CD1c-positive myeloid dendritic cell (primary cell): ENCODE measurements around the gene BCAS3.
A peak's percentile ranks its signal among the peaks of the same experiment; 100 is the strongest.
"Not testable (repeated sequence)": the region's sequence is repeated elsewhere in the genome, so short reads cannot be mapped to it uniquely, and the experiment has no call there.

Experiments
- DNase-seq: peaks from one replicate; pipeline ENCODE4 v3.0.0-alpha.2; 2016; ENCODE audit errors: extremely low spot score

BCAS3 gene

GRCh38 chr17:61002316-61002736 lies 324.7 kb downstream of the BCAS3 start:
- peak; percentile 34 for DNase-seq

GRCh38 chr17:61005358-61005757 lies 327.7 kb downstream of the BCAS3 start:
- DNase-seq, result no peak

GRCh38 chr17:61005958-61006357 lies 328.3 kb downstream of the BCAS3 start:
- not testable (repeated sequence) for DNase-seq

- DNase-seq, result no peak
Observed at GRCh38 chr17:61007980-61008379, 330.3 kb downstream of the BCAS3 start.

- DNase-seq, result no peak
Observed at GRCh38 chr17:61009663-61010062, 332.0 kb downstream of the BCAS3 start.

- DNase-seq, result no peak
Observed at GRCh38 chr17:61010661-61011170, 333.1 kb downstream of the BCAS3 start.

- DNase-seq, result no peak
Observed at GRCh38 chr17:61011251-61011650, 333.6 kb downstream of the BCAS3 start.

- DNase-seq, result no peak
Observed at GRCh38 chr17:61015966-61016365, 338.3 kb downstream of the BCAS3 start.

- no peak for DNase-seq
Observed at GRCh38 chr17:61017317-61018006, 339.8 kb downstream of the BCAS3 start.

GRCh38 chr17:61018938-61019337 lies 341.3 kb downstream of the BCAS3 start:
- no peak for DNase-seq

- DNase-seq, result no peak
Observed at GRCh38 chr17:61023996-61024395, 346.3 kb downstream of the BCAS3 start.

- DNase-seq, result no peak
Observed at GRCh38 chr17:61026818-61027217, 349.2 kb downstream of the BCAS3 start.

- DNase-seq, result no peak
Observed at GRCh38 chr17:61029181-61029580, 351.5 kb downstream of the BCAS3 start.

GRCh38 chr17:61040666-61041065 lies 363.0 kb downstream of the BCAS3 start:
- DNase-seq, result no peak

GRCh38 chr17:61042348-61042747 lies 364.7 kb downstream of the BCAS3 start:
- not testable (repeated sequence) for DNase-seq

- no peak for DNase-seq
Observed at GRCh38 chr17:61047515-61047914, 369.9 kb downstream of the BCAS3 start.

GRCh38 chr17:61048376-61049106 lies 370.9 kb downstream of the BCAS3 start:
- no peak for DNase-seq

GRCh38 chr17:61053469-61053868 lies 375.8 kb downstream of the BCAS3 start:
- DNase-seq, result no peak

- no peak for DNase-seq
Observed at GRCh38 chr17:61054436-61054835, 376.8 kb downstream of the BCAS3 start.

GRCh38 chr17:61057257-61057656 lies 379.6 kb downstream of the BCAS3 start:
- no peak for DNase-seq

GRCh38 chr17:61058066-61058465 lies 380.4 kb downstream of the BCAS3 start:
- DNase-seq, result no peak

- no peak for DNase-seq
Observed at GRCh38 chr17:61063528-61063927, 385.9 kb downstream of the BCAS3 start.
